Astrocyte (in vitro differentiated cells and primary cell): ENCODE measurements around the gene BTN3A1. TPM values are rescaled to one million over a fixed set of nuclear protein-coding genes. Genes with fewer than 3 reads are reported as not detected.

Experiments used
- DNase-seq: peaks from one replicate; pipeline ENCODE4 v3.0.0-alpha.2; 2010; ENCODE audit warnings: low read depth
- FAIRE-seq: peaks from 2 replicates; lab custom pipeline; 2011; peaks lifted over from hg19 to GRCh38; lab: Jason Lieb, UNC
- H2AFZ ChIP-seq: 2 replicates; pipeline ENCODE4 v1.6.0; 2012; ENCODE audit warnings: low read depth, low read length, inconsistent platforms
- H3K27ac ChIP-seq: 2 replicates; pipeline ENCODE4 v1.5.1; 2011; ENCODE audit warnings: low read depth, low read length, inconsistent platforms
- H3K27me3 ChIP-seq: 2 replicates; pipeline ENCODE4 v1.6.0; 2011; ENCODE audit warnings: low read length, inconsistent platforms; ENCODE audit not compliant: insufficient read depth
- H3K36me3 ChIP-seq: 2 replicates; pipeline ENCODE4 v1.5.1; 2011; ENCODE audit warnings: low read length, inconsistent platforms; ENCODE audit not compliant: insufficient read depth
- H3K4me1 ChIP-seq: 2 replicates; pipeline ENCODE4 v1.5.1; 2011; ENCODE audit warnings: low read length, inconsistent platforms; ENCODE audit not compliant: insufficient read depth
- H3K4me2 ChIP-seq: 2 replicates; pipeline ENCODE4 v1.6.0; 2012; ENCODE audit warnings: low read length, inconsistent platforms
- H3K4me3 ChIP-seq: 2 replicates; pipeline ENCODE4 v1.5.1; 2011; ENCODE audit warnings: low read depth, mild to moderate bottlenecking, low read length, inconsistent platforms; ENCODE audit not compliant: insufficient read depth
- H3K79me2 ChIP-seq: 2 replicates; pipeline ENCODE4 v1.6.0; 2012; ENCODE audit warnings: mild to moderate bottlenecking, low read length, inconsistent platforms; ENCODE audit not compliant: insufficient read depth
- H3K9ac ChIP-seq: 2 replicates; pipeline ENCODE4 v1.6.0; 2012; ENCODE audit warnings: mild to moderate bottlenecking, low read length, inconsistent platforms
- H3K9me3 ChIP-seq: 2 replicates; pipeline ENCODE4 v1.5.1; 2012; ENCODE audit warnings: low read depth, mild to moderate bottlenecking, low read length, inconsistent platforms; ENCODE audit not compliant: insufficient read depth
- H4K20me1 ChIP-seq: 2 replicates; pipeline ENCODE4 v1.6.0; 2012; ENCODE audit warnings: low read length, inconsistent platforms; ENCODE audit not compliant: insufficient read depth
- H3K27ac Mint-ChIP-seq: one replicate; pipeline ENCODE4 v1.8.0; 2021; ENCODE audit warnings: mild to moderate bottlenecking, mixed read lengths; ENCODE audit not compliant: unreplicated experiment
- H3K27me3 Mint-ChIP-seq: one replicate; pipeline ENCODE4 v1.8.0; 2021; ENCODE audit warnings: low read depth, mixed read lengths; ENCODE audit not compliant: unreplicated experiment
- H3K36me3 Mint-ChIP-seq: one replicate; pipeline ENCODE4 v1.8.0; 2021; ENCODE audit warnings: low read depth, mixed read lengths; ENCODE audit not compliant: unreplicated experiment
- H3K4me1 Mint-ChIP-seq: one replicate; pipeline ENCODE4 v1.8.0; 2021; ENCODE audit warnings: low read depth, mixed read lengths; ENCODE audit not compliant: unreplicated experiment
- H3K4me3 Mint-ChIP-seq: one replicate; pipeline ENCODE4 v1.8.0; 2021; ENCODE audit warnings: mild to moderate bottlenecking, moderate library complexity, mixed read lengths; ENCODE audit not compliant: unreplicated experiment
- H3K9me3 Mint-ChIP-seq: one replicate; pipeline ENCODE4 v1.8.0; 2021; ENCODE audit warnings: mild to moderate bottlenecking, mixed read lengths; ENCODE audit not compliant: unreplicated experiment
- CTCF ChIP-seq: IDR thresholded peaks from 2 replicates; pipeline ENCODE4 v1.5.1; 2011; ENCODE audit warnings: low read depth, mild to moderate bottlenecking, inconsistent platforms, low read length, moderate library complexity; ENCODE audit not compliant: insufficient read depth
- EZH2 ChIP-seq: IDR thresholded peaks from 2 replicates; pipeline ENCODE4 v1.6.1; 2012; ENCODE audit warnings: mild to moderate bottlenecking, low read length, inconsistent platforms; ENCODE audit not compliant: insufficient read depth
- total RNA-seq: library from RNA; stranded (reverse); gene quantifications from 2 replicates; pipeline ENCODE4 v1.2.1, GENCODE V29; 2021

The BTN3A1 gene
- total RNA-seq, 1 donor from 2014 or later, result 22.2 TPM

- Histone ChIP-seq H3K9ac (no peak overlapping the region), H3K4me2 (no peak overlapping the region), H3K79me2 (no peaks in the 10 kb centered on the region), H2AFZ (no peak overlapping the region), H4K20me1 (no peaks in the 10 kb centered on the region), H3K27me3 (no peaks in the 10 kb centered on the region), H3K36me3 (peaks cover 29% of the 10 kb centered on the region), H3K27ac (no peak overlapping the region), H3K4me3 (no peak overlapping the region), H3K9me3 (no peaks in the 10 kb centered on the region), H3K4me1 (peaks cover 3% of the 10 kb centered on the region)
- Mint-ChIP-seq H3K27me3 (no peaks in the 10 kb centered on the region), H3K27ac (no peak overlapping the region), H3K36me3 (peaks cover 55% of the 10 kb centered on the region), H3K4me1 (no peaks in the 10 kb centered on the region), H3K4me3 (peak overlapping the region; percentile 34), H3K9me3 (peaks cover 16% of the 10 kb centered on the region)
- TF ChIP-seq CTCF, result no peak
- no peak for TF ChIP-seq EZH2
- FAIRE-seq, result no peak
- DNase-seq, result no peak
Measured at GRCh38 chr6:26430787-26431186, 28.7 kb downstream of the BTN3A1 start.

GRCh38 chr6:26431258-26432172 is 29.4 kb downstream of the BTN3A1 start:
- H3K27ac Mint-ChIP-seq, result no peak overlapping the region
- H3K9me3 ChIP-seq, result no peaks in the 10 kb centered on the region
- H3K27me3 Mint-ChIP-seq, result no peaks in the 10 kb centered on the region
- FAIRE-seq (no peak), DNase-seq (peak; percentile 8)
- no peak for TF ChIP-seq EZH2
- no peak for TF ChIP-seq CTCF
- no peak overlapping the region for H3K4me2 ChIP-seq
- peaks cover 16% of the 10 kb centered on the region for H3K9me3 Mint-ChIP-seq
- H2AFZ ChIP-seq, result no peak overlapping the region
- no peak overlapping the region for H3K27ac ChIP-seq
- H3K4me3 Mint-ChIP-seq, result no peak overlapping the region
- peaks cover 24% of the 10 kb centered on the region for H3K36me3 ChIP-seq
- peaks cover 48% of the 10 kb centered on the region for H3K36me3 Mint-ChIP-seq
- no peaks in the 10 kb centered on the region for H4K20me1 ChIP-seq
- no peak overlapping the region for H3K4me3 ChIP-seq
- peaks cover 3% of the 10 kb centered on the region for H3K4me1 ChIP-seq
- H3K9ac ChIP-seq, result no peak overlapping the region
- no peaks in the 10 kb centered on the region for H3K27me3 ChIP-seq
- H3K79me2 ChIP-seq, result no peaks in the 10 kb centered on the region
- H3K4me1 Mint-ChIP-seq, result no peaks in the 10 kb centered on the region
